Activated naive CD4-positive, alpha-beta T cell treated with anti-CD3 and anti-CD28 coated beads, Interleukin-2, amount 10 ng/mL, durations not matched to agents 7 days and 5 days (primary cell): Measurements from ENCODE around the gene INSIG1.

Source experiments
- CTCF ChIA-PET: fragments of 350-600 bp; sonication (Branson Sonifier 250); formaldehyde crosslinking; loops from one replicate; lab custom pipeline; 2021; ENCODE audit warnings: antibody characterized with exemption; lab: Charles Lee
- DNase-seq: peaks from one replicate; pipeline ENCODE4 v3.0.0-alpha.2; 2020
- H3K27ac Mint-ChIP-seq: one replicate; pipeline ENCODE4 v1.8.0; 2021; ENCODE audit warnings: mild to moderate bottlenecking, moderate library complexity, mixed read lengths
- H3K27me3 Mint-ChIP-seq: one replicate; pipeline ENCODE4 v1.8.0; 2021; ENCODE audit warnings: mild to moderate bottlenecking, mixed read lengths
- H3K36me3 Mint-ChIP-seq: one replicate; pipeline ENCODE4 v1.8.0; 2021; ENCODE audit warnings: mixed read lengths
- H3K4me1 Mint-ChIP-seq: one replicate; pipeline ENCODE4 v1.8.0; 2021; ENCODE audit warnings: mixed read lengths
- H3K4me3 Mint-ChIP-seq: one replicate; pipeline ENCODE4 v1.8.0; 2021; ENCODE audit warnings: mild to moderate bottlenecking, moderate library complexity, mixed read lengths
- H3K9me3 Mint-ChIP-seq: one replicate; pipeline ENCODE4 v1.8.0; 2021; ENCODE audit warnings: mixed read lengths

The INSIG1 gene

GRCh38 chr7:155297517-155298287 is at the start of gene INSIG1:
TSS of gene INSIG1 (plus strand) at chr7:155297878. CDS start at chr7:155298286, 408 bp downstream.
- Mint-ChIP-seq H3K27me3 (peaks cover 4% of the 10 kb centered on the region), H3K27ac (peak within 1 kb of the TSS; percentile 98), H3K9me3 (peaks cover 5% of the 10 kb centered on the region), H3K4me1 (peaks cover 54% of the 10 kb centered on the region), H3K4me3 (peak within 1 kb of the TSS; percentile 95), H3K36me3 (peaks cover 43% of the 10 kb centered on the region)
- CTCF ChIA-PET, result interaction anchor here (1.1 to 3.7 kb wide), 2 partner anchors 92 to 103 kb away, joined by 3 to 13 read pairs; no protein-coding TSS in a partner anchor
- peak; percentile 89 for DNase-seq

DNA sequence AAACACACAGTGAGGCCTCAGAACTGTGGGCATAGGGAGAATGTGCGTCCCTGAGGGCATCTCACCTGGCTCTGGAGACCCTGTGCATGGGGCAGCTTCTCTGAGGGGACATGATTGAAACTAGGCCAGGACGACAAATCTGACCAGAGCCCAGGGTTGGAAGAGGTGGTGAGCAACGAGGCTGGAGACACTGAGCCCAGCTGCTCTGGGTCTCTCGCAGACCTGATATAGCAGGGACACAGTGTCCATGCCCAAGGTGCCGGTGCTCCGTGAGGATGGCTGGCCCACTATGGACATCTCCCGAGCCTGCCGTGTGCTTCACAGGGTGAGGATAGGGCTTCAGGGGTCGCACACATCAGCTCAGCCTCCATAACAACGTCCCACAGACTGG is 49.3 kb upstream of the INSIG1 start:
- Mint-ChIP-seq H3K27ac (no peak overlapping the region), H3K36me3 (no peaks in the 10 kb centered on the region), H3K4me3 (no peak overlapping the region), H3K9me3 (peaks cover 6% of the 10 kb centered on the region), H3K4me1 (no peaks in the 10 kb centered on the region), H3K27me3 (peaks cover 7% of the 10 kb centered on the region)
- no peak for DNase-seq
- CTCF ChIA-PET, result interaction anchor here (0.7 kb wide), 1 partner anchor 24 kb away, joined by 3 read pairs; no protein-coding TSS in a partner anchor

- Mint-ChIP-seq H3K9me3 (no peaks in the 10 kb centered on the region), H3K27ac (no peak overlapping the region), H3K36me3 (no peaks in the 10 kb centered on the region), H3K4me1 (no peaks in the 10 kb centered on the region), H3K4me3 (no peak overlapping the region), H3K27me3 (peaks cover 15% of the 10 kb centered on the region)
- DNase-seq, result no peak
- CTCF ChIA-PET, result interaction anchor here (0.9 kb wide), 1 partner anchor 324 kb away, joined by 4 read pairs; no protein-coding TSS in a partner anchor
These were observed 45.8 kb upstream of the INSIG1 start for GRCh38 chr7:155251831-155252230.

- Mint-ChIP-seq H3K27ac (no peak overlapping the region), H3K4me1 (no peaks in the 10 kb centered on the region), H3K36me3 (no peaks in the 10 kb centered on the region), H3K27me3 (peaks cover 15% of the 10 kb centered on the region), H3K9me3 (no peaks in the 10 kb centered on the region), H3K4me3 (no peak overlapping the region)
- CTCF ChIA-PET, result interaction anchor here (0.9 kb wide), 1 partner anchor 324 kb away, joined by 4 read pairs; no protein-coding TSS in a partner anchor
- no peak for DNase-seq
These were observed 45.2 kb upstream of the INSIG1 start for GRCh38 chr7:155252444-155252887.

DNA sequence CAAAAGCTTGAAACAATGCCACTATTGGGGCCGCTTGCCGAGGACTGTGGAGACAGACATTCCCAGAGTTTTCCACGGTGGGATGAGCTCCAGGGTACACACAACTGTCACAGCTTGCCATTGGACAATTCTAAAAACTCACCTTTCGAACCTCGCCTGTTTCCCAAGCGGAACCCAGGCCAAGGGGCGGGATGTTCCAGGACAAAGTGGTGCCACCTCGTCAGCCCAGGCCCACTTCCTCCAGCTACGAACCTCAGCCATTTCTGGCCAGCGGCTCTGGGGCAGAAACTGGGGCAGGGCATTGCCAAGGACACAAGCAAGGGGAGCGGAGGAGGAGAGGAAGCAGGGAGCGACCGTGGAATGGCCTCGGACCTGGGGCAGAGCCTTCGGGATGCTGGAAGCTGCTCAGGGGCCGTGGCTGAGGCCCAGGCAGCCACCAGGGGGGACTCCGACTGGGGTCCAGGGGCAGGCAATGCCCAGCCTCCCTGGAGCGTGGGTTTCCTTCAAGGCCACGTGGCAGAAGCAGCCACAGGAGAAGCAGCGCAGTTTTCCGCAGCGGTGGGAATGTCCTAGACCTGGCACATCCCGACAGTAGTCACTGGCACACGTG is 44.7 kb upstream of the INSIG1 start:
- Mint-ChIP-seq H3K9me3 (no peaks in the 10 kb centered on the region), H3K27me3 (peaks cover 15% of the 10 kb centered on the region), H3K27ac (no peak overlapping the region), H3K4me1 (no peaks in the 10 kb centered on the region), H3K4me3 (no peak overlapping the region), H3K36me3 (no peaks in the 10 kb centered on the region)
- CTCF ChIA-PET, result interaction anchor here (0.9 kb wide), 1 partner anchor 325 kb away, joined by 4 read pairs; no protein-coding TSS in a partner anchor
- no peak for DNase-seq

DNA sequence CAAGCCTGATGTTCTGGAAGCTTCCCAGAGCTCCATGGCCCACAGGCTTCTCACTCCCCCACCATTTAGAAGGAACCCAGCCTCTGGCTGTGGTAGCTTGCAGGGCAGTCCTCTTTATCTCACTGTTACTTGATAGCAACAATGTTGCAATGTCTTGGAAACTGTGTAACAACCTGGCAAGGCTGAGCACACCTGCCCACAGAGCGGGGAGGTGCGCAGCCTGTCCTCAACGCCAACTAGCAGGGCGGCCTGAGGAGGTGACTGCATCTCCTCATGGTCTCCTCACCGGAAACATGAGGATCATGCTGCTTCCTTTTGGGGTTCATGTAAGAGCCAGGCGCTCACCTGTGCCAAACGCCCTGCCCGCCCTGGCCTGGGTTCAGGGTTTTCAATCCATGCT is 43.7 kb upstream of the INSIG1 start:
- H3K9me3 Mint-ChIP-seq, result no peaks in the 10 kb centered on the region
- no peak overlapping the region for H3K27ac Mint-ChIP-seq
- no peaks in the 10 kb centered on the region for H3K36me3 Mint-ChIP-seq
- DNase-seq, result no peak
- CTCF ChIA-PET, result no interaction called here
- H3K27me3 Mint-ChIP-seq, result peaks cover 15% of the 10 kb centered on the region
- H3K4me1 Mint-ChIP-seq, result no peaks in the 10 kb centered on the region
- no peak overlapping the region for H3K4me3 Mint-ChIP-seq

DNA sequence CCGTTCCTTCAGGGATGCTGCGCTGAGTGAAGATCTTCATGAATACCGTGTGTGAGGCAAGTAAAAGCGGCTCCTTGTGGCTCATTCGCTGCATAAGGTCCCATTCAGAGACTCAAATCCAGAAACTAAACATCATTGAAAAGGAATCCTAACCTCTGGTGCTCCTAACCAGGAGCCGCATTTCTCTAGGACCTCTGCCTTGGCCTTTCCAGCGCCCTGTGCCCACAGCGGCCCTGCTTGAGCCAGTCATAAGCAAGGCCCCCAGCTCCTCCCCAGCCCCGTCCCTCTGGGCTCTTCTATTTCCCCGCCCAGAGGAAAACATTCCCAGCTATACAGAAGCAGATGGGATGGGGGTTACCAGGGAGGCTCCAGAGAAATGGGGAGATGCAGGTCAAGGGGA is 42.6 kb upstream of the INSIG1 start:
- H3K4me3 Mint-ChIP-seq, result no peak overlapping the region
- H3K36me3 Mint-ChIP-seq, result no peaks in the 10 kb centered on the region
- CTCF ChIA-PET, result no interaction called here
- no peak for DNase-seq
- H3K27ac Mint-ChIP-seq, result no peak overlapping the region
- no peaks in the 10 kb centered on the region for H3K4me1 Mint-ChIP-seq
- peaks cover 15% of the 10 kb centered on the region for H3K27me3 Mint-ChIP-seq
- H3K9me3 Mint-ChIP-seq, result no peaks in the 10 kb centered on the region

DNA sequence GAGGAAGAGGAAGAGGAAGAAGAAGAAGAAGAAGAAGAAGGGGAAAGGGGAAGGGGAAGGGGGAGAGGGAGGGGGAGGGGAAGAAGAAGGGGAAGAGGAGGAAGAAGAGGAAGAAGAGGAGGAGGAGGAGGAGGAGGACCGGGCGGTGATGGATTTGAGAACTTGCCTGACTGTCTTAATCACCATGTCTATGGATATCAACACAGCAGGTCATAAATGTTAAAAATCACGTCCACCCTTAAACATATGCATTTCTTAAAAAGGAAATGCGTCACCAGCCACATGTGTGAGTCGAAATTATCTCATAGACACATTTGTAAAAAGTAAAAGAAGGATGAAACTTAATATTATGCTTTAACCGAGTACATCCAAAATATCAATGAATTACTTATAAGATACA is 42.1 kb upstream of the INSIG1 start:
- H3K4me3 Mint-ChIP-seq, result no peak overlapping the region
- no peak overlapping the region for H3K27ac Mint-ChIP-seq
- no peaks in the 10 kb centered on the region for H3K9me3 Mint-ChIP-seq
- H3K4me1 Mint-ChIP-seq, result no peaks in the 10 kb centered on the region
- no peak for DNase-seq
- H3K36me3 Mint-ChIP-seq, result no peaks in the 10 kb centered on the region
- CTCF ChIA-PET, result no interaction called here
- peaks cover 17% of the 10 kb centered on the region for H3K27me3 Mint-ChIP-seq

- Mint-ChIP-seq H3K4me1 (no peaks in the 10 kb centered on the region), H3K36me3 (no peaks in the 10 kb centered on the region), H3K4me3 (no peak overlapping the region), H3K9me3 (no peaks in the 10 kb centered on the region), H3K27ac (no peak overlapping the region), H3K27me3 (peaks cover 20% of the 10 kb centered on the region)
- no peak for DNase-seq
- CTCF ChIA-PET, result no interaction called here
These were observed 41.5 kb upstream of the INSIG1 start for GRCh38 chr7:155256081-155256760.

DNA sequence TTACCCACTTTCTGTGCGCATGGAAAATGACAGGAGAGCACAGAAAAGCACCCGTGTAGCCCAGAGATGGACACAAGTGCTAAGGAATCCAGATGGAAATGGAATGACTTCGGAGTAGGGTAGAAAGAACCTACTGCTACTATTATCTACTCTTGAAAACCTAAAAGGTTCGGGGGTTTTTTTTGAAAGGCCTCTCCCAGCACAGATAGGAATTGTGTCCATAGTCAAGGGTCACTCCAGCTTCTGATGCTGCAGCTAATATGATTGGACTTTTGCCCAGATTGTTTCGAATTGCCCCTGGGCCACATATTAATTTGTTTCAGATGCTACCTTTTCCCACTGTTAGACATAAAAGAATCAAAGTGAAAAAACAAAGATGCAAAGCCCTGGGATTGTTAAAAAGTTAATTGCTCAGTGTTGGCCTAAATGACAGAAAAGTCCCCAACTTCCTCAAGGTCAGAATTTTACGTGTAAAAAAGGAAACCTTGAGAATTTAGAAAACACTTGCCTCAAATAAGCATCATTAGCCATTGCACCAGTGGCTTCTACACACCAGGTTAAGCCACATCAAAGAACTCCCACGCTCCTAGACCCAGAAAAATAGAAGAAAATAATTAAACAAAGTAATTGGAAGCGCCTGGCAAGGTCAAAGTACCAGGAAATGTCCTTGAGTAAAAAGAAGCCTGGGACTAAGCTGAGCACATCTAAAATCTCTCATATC is 40.8 kb upstream of the INSIG1 start:
- Mint-ChIP-seq H3K27ac (no peak overlapping the region), H3K4me1 (no peaks in the 10 kb centered on the region), H3K9me3 (no peaks in the 10 kb centered on the region), H3K4me3 (no peak overlapping the region), H3K36me3 (no peaks in the 10 kb centered on the region), H3K27me3 (peaks cover 20% of the 10 kb centered on the region)
- no peak for DNase-seq
- CTCF ChIA-PET, result interaction anchor here (1.0 kb wide), 1 partner anchor 88 kb away, joined by 3 read pairs; no protein-coding TSS in a partner anchor

- Mint-ChIP-seq H3K27me3 (peaks cover 27% of the 10 kb centered on the region), H3K9me3 (no peaks in the 10 kb centered on the region), H3K27ac (no peak overlapping the region), H3K36me3 (no peaks in the 10 kb centered on the region), H3K4me3 (no peak overlapping the region), H3K4me1 (no peaks in the 10 kb centered on the region)
- CTCF ChIA-PET, result interaction anchor here (1.0 kb wide), 1 partner anchor 87 kb away, joined by 3 read pairs; no protein-coding TSS in a partner anchor
- no peak for DNase-seq
These were observed 40.0 kb upstream of the INSIG1 start for GRCh38 chr7:155257482-155258225.

DNA sequence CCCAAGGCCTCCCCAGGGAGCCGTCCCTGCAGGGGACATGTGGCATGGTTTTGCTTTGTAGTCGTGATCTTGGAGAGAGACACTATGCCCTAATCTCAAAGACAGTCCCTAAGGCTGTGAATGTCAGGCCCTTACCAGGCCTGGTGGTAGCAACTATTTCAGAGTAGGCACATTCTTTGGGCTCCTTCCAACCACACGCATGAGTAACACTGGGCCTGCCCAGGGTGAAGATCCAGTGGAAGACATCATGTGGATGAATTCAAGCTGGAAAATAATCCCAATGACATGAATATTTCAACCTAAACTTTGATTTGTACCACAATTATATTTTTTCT is 39.5 kb upstream of the INSIG1 start:
- peaks cover 27% of the 10 kb centered on the region for H3K27me3 Mint-ChIP-seq
- no peak for DNase-seq
- H3K9me3 Mint-ChIP-seq, result no peaks in the 10 kb centered on the region
- H3K36me3 Mint-ChIP-seq, result no peaks in the 10 kb centered on the region
- no peak overlapping the region for H3K27ac Mint-ChIP-seq
- CTCF ChIA-PET, result no interaction called here
- H3K4me3 Mint-ChIP-seq, result no peak overlapping the region
- H3K4me1 Mint-ChIP-seq, result no peaks in the 10 kb centered on the region

DNA sequence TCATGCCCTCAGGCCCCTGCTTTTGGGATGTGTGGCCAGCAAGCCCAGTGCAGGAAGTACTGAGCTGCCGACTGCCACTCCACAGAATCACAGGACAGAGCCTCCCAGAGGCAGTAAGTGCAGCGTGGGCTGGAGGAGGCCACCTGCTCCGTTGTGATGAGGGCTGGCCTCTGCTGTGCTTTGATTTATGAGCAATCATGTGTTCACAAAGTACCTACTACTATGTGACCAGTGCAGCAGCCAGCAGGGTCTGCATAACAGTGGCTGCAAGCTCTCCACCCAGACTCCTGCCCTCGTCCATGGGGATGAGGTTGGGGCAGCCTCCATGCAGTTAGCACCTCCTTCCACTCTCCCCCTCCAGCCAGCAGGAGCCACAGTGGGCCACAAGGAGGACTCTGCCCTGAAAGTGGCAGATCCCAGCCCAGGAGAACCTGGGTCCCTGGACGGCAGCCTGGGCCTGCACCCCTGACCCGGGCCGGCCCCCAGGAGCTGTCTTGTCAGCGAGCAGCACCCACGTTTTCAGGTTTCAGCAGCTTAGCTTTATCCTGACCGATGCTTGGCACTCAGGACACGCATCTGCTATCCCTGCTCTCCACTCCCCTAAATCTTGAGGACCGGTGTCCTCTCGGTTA is 37.7 kb upstream of the INSIG1 start:
- CTCF ChIA-PET, result no interaction called here
- Mint-ChIP-seq H3K27me3 (peaks cover 16% of the 10 kb centered on the region), H3K4me1 (no peaks in the 10 kb centered on the region), H3K9me3 (no peaks in the 10 kb centered on the region), H3K36me3 (no peaks in the 10 kb centered on the region), H3K4me3 (no peak overlapping the region), H3K27ac (no peak overlapping the region)
- no peak for DNase-seq
